Testis (tissue), 2 donors: ENCODE measurements around the gene LDAF1.
"Not testable (repeated sequence)": the region's sequence is repeated elsewhere in the genome, so short reads cannot be mapped to it uniquely, and the experiment has no call there.

Experiments
- CTCF ChIP-seq, 3 experiments: fragments of 450-650 bp in 2 of 3; fragments of 200-600 bp in 1 of 3; sonication (generic) in 1 of 3; IDR thresholded peaks; one replicate each; pipeline ENCODE4 v1.5.1; 2016 to 2019; ENCODE audit warnings: antibody characterized with exemption in 3 of 3, mild to moderate bottlenecking in 2 of 3, moderate library complexity in 1 of 3
- POLR2A ChIP-seq: fragments of 450-650 bp; IDR thresholded peaks from one replicate; pipeline ENCODE4 v1.6.1; 2017; ENCODE audit warnings: antibody characterized with exemption, mild to moderate bottlenecking, moderate library complexity

GRCh38 chr16:21152160-21153030, 6.1 kb upstream of the LDAF1 start:
- not testable (repeated sequence) for TF ChIP-seq CTCF (IDR thresholded peaks at IDR 0.05); POLR2A
